Measurements from ENCODE around the gene ADAMTSL3. TPM values are rescaled to one million over a fixed set of nuclear protein-coding genes. Genes with fewer than 3 reads are reported as not detected.

Gene ADAMTSL3
- total RNA-seq, 1 donor from 2014 or later, result 22.2 TPM

DNA sequence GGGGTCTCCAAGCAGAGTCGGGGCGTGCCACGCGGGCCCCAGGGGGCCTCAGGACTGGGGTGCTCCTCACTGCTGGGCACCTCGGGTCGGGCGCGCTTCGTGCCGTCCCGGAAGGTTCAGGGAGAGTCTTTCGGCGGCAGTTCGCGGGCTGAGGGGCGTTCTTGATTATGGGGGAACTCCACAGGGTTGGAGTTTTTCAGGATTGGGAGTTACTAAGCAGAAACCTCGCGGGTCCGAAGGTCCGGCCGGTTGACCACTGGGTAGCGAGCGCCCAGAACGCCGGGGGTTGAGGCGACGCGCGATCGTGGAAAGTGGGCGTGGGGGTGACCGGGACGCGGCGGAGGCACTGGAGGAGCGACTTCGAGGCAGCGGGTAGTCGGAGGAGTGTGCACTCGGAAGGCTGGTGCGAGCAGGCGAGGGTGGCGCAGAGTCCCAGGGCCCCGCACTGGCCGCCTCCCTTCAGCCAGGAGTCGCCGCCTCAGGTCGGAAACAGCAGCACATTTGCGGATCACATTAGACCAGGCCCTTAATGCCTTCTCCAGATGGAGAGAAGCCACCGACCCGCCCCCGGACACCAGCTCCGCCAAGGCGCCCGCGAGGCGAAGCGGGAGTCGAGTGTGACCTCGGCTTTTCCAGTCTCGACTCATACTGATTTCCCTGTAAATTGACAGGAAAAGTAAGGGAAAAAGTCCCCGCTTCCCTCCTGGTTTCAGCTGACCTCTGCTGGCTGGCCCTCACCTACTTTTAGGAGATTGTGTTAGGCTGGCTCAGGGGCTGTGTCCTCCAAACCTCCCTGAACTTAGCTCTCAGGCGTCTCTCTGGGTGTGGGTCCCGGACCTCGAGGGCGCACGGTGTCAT lies 685 bp downstream of the ADAMTSL3 start:
- peak in 1 of 2 donors; percentile 33 for DNase-seq (ENCODE audit: low read depth in 2 of 2)

DNA sequence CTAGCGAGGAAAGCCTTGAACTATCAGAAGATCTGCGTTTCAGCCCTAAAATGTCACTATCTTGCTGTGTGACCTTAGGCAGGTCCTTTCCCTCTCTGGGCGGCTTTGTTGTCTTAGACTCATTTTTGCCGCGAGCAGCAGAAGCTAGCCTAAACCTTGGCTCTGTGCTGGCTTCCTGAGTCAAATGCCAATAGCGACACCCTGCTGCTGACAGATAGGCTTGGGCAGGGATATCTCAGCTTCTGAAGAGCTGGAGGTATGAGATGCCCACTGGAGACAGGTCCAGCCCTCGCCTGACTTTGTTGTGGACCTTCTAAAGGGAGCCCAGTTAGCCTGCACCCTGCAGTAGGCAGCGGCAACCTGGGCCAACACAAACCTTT lies 1.3 kb downstream of the ADAMTSL3 start:
- DNase-seq (ENCODE audit: low read depth in 2 of 2), result no peak

DNA sequence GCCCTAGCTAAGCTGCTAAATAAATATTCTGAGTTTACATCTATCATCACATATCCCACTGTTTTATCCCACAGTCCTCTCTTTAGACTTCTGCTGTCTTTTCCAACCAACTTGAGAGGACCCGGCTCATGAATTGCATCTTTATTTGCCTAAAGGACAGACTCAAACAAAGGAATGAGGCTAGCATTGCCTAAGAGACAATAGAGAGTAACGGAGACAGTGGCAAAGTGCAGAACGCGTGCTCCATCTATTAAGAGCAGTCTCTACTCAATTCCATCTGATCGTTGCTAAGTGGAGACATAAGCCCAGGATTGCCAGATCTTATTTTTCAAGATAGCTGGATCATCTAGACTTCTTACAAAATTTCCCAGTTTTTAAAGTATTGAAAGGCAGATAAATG lies 2.3 kb downstream of the ADAMTSL3 start:
- DNase-seq (ENCODE audit: low read depth in 2 of 2), result no peak

DNA sequence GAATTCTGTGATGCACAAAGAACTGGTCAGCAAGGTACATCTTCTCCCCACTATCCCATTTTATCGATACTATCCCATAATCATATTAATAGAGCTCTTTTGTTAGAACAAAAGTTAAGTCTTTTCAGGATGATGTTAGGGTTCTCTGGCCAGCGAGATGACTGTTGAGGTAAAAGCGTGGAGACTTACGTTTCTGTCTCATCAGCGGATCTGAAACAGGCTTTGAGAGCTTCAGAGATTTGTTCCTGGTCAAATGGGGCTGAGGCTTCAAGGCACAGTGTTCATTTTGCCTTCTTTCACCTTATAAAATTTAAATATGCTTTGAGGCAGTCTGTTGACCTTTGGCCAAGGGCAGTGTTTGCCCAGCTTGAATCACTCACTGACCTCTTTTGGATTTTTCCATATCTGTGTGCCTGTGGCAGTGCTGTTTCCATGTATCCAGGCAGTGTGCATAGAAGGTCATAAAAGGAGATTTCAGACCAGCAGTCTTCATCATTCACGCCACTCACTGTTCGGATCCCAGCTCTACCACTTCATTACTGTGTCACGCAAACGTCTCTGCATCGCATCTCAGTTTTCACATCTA lies 3.1 kb downstream of the ADAMTSL3 start:
- DNase-seq (ENCODE audit: low read depth in 2 of 2), result no peak

DNA sequence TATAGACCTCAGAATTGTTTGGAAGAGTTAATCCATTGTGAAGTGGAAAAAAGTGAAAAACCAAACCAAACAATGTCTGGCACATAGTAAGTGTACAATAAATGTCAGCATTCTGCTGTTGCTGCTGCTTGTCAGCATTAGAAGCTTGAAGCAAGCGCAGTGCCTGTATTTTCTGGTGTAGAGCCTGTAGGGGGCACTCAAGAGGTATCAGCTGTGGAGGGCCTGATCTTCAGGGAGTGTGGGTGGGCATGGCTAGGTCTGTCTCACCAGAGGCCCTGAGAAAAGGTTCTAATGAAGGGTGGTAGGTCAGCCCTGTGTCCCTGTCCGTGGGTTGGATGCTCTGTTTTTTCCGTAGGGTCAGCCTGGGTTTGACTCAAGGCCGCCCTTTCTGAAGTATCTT lies 3.6 kb downstream of the ADAMTSL3 start:
- DNase-seq (ENCODE audit: low read depth in 2 of 2), result peak in 1 of 2 donors; percentile 50

DNA sequence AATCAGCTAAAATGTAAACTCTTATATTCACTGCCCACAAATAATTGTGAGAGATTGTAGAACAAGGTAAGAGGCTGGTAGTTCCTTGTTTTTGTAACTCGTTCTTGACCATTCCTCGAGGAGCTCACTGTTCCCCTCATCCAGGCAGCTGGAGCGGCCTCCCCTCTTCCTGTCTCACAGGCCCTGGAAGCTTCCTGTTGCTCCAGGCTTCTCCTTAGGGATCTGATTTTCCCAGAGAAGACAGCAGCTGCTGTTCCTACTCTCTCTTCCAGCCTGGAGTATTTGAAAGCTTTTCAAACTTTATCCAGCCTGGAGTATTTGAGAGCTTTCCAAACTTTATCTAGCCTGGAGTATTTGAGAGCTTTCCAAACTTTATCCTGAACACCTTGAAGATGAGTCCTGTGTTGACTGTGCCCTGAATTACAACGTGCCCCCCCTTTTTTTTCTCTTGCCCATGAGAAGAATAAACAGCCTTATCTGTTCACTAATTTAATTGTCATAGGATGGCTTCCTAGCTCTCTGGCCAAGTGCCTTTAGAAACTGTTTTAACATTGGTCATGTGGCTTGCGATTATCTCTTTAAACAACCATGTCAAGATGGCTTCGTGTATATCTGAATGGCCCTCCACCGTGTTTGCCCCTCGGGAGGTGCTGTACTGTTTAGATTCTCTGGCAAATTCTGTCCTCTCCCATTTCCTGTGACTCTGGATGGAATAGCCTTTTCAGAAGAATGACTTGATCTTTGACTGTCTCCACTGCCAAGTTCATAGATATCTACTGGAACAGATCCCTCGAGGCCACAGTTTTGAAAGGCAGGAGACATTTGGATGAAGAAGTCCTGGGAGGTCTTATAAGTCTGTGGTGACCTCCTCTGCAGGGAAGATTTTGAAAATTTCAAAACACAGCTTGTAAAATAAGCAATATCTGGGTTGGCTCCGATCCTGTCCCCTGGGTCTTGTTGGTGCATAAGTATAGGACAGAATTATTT lies 4.8 kb downstream of the ADAMTSL3 start:
- no peak for DNase-seq (ENCODE audit: low read depth in 2 of 2)

DNA sequence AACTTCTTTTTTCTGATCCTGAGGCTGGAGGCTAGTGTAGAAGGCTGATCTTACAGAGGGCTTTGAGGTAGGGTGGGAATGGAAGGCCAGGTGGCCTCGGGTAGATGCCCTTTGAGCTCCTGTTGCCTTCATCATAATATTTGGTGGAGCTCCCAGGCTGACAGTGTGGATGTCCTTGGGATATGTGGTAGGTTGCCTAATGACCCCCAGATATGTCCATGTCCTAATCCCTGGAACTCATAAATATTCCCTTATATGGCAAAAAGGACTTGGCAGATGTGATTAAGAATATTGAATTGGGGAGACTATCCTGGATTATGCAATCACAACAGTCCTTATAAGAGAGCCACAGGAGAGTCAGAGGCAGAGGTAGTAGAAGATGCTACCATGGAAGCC lies 5.5 kb downstream of the ADAMTSL3 start:
- DNase-seq (ENCODE audit: low read depth in 2 of 2), result no peak

DNA sequence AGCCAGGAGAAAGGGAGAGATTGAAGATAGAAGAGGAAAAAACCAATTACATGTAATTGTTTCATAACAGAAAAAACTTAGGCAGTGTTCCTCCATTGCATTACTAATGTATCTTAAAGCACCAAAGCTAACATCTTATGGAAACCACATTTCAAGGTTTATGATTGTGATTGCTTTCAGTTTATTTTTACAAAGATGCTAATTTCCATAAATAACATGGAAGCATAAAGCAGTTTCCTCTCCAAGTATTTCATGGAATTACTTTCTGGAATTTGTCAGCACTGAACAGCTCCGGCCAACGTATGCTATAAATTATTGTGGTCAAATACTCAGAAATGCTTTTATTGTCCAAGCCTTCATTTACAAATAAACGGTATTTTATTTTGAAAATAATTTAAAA lies 11.6 kb downstream of the ADAMTSL3 start:
- no peak for DNase-seq (ENCODE audit: low read depth in 2 of 2)

DNA sequence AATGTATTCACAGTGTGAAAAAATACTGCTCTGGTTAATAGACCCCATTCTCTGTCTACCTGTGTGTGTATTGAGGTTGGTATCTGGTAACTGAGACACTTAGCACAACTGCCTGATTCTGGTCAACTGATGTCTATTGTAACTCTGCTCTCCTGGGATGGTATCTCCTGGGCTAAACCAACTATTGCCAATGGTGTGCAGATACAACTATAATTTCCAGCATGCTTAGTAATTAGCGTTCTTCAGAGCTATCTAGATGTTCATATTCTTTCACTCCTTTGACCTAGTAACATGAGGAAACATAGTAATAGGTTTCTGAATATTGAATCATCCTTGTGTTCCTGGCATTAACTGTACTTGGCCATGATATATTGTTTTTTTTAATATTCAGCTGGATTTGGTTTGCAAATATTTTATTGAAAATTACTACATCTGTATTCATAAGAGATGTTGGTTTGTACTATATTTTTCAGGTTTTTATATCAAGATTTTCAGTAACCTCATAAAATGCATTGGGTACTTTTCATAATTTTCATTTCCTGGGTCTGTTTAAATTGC lies 16.8 kb downstream of the ADAMTSL3 start:
- DNase-seq (ENCODE audit: low read depth in 2 of 2), result no peak

DNA sequence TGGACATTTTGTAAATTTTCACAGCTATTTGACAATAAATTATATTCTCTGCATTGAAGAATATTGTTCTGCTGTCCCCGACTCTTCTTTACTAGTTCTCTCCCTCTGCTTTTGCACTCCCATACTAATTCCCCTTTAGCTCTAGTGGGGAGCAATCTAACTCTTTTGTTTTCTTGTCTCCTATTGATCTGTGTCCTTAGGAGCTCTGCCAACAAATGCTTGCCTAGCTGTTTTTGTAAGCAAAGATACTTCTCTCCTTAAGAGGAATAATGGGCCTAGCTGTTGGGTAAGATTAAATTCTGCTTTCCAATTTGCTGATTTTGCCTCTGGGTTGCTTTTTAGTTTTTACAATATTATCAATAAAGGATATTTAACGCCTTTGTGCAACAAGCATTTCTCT lies 17.7 kb downstream of the ADAMTSL3 start:
- no peak for DNase-seq (ENCODE audit: low read depth in 2 of 2)

DNA sequence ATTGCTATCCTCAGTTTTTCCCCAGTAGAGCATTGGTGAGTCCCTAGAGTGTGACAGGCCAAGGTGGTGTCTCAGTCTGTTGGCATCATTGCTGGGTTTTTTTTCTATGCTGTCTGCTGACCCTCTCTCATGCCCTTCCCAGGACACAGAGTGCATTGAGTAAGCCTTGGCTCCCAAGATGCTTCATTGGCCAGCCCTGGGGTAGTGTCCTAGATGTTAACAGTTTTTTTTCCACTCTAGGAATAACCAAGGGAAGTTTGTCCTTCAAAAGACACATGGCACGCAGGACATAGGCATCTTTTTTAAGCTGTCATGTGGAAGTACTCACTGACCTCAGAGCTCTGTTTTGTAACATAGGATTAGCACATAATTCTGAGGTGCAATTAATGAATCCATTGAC lies 19.5 kb downstream of the ADAMTSL3 start:
- no peak for DNase-seq (ENCODE audit: low read depth in 2 of 2)

DNA sequence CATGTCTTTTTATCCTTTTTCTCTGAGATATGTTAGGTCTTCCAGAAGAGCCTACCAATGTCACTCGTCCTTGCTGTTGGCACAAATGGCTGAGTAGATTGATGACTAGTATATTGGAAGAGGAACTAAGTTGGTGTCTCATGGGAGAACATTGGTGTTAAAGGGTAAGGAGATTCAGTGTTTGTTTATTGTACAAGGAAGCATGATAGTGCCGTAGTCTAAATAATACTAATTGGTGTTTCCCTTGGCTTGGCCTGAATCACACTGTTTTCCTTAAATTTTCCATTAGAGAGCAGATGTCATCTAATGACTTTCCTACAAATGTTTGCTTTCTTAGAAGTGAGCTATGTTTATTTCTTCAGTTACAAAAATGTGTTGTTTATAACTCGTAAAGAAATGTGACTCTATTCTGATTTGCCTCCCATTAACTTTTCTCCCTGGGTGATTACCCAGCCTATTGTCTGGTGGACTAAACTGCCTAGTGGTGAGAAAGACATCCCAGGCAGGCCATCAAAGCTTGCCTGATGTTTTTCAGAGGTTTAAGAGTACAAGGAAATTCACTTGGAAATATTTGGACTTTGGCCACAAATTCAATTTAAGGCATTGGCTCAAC lies 28.7 kb downstream of the ADAMTSL3 start:
- no peak for DNase-seq (ENCODE audit: low read depth in 2 of 2)

DNA sequence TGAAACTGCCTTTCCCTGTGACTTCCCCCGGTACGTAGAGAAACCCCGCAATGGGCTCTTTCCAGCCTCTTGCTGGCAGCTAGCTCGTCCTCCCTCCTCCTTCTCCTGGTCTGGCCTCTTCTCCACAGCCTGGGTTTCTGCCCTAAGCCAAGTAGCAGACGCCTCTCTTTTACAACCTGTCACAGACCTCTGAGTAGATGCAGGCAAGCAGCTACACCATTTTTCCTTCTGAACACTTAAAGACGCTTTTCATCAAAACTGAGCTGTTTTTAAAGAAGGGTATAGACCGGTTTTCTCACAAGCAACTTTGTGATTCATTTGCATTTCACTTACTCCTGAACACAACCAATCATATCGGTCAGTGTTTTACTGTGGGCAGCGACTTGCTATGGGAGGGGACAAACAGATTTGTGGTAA lies 32.0 kb downstream of the ADAMTSL3 start:
- no peak for DNase-seq (ENCODE audit: low read depth in 2 of 2)

DNA sequence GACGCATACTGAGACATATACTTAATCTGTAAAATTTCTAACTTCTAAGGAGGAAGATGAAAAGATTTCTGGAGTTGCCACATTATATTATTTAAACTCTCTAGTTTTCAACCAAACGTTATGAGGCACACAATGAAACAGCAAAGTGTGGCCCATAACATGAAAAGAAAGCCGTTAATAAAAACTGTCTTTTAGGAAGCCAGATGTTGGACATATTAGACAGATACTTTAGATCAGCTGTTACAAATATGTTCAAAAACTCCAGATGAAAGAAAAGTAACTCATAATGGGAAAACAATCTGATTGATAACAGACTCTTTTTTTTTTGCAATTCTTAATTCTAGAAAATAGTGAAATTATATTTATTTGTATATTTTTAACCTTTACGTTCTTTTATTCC lies 34.3 kb downstream of the ADAMTSL3 start:
- DNase-seq (ENCODE audit: low read depth in 2 of 2), result no peak

DNA sequence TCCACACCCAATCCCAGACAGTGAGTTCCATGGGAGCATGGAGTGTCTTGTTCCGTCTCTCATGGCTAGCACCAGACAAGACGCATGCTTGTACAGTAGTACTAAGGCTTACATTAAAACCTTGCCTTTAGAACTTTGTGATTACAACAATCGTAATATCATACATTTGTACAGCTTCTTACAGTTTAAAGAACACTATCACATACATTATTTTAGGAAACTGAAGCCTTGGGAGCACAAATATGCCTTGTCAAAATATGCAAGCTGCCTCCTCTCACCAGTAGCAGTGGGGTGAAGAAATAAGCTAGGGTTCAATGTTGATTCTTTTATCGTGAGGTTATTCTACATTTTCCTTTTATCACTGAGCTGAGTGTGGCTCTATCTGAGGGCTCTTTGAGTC lies 36.8 kb downstream of the ADAMTSL3 start:
- DNase-seq (ENCODE audit: low read depth in 2 of 2), result no peak

DNA sequence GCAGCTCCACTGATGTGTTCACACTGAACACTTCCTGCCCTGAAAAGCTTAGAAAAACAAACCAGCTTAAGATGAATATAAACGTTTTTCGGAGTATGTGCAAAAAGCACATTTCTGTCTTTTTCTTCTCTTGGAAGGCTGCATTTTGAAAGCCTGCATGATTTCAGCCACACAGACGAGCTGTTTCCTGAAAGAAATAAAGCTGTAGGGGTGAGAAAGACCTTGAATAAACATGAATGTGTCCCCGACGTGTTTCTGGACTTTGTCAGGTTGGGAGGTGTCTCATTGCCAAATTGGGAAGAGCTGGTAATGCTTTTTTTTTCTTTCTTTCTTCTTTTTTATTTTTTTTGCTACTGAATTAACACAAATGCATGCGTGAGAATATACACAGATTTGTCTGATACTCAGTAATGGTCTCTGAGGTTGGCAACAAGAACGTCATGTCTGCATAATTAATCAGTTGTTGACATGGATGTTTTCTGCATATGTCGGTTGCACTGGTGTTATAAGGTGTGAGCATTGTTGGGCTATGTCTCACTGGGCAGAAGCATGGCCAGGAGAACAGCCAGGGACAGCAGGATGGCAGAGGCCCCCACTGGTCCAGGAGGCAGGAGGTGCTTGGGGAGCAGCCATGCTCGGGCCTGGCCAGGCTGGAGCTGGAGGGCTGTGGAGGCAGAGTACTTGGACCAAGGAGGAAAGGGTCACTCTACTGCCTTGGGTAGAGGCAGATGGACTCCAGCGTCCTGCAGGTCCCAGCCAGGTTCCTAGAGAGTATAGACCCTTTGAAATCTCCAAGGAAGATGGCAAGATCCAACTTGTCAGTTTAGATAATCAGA lies 39.0 kb downstream of the ADAMTSL3 start:
- DNase-seq (ENCODE audit: low read depth in 2 of 2), result peak in 1 of 2 donors; percentile 58

DNA sequence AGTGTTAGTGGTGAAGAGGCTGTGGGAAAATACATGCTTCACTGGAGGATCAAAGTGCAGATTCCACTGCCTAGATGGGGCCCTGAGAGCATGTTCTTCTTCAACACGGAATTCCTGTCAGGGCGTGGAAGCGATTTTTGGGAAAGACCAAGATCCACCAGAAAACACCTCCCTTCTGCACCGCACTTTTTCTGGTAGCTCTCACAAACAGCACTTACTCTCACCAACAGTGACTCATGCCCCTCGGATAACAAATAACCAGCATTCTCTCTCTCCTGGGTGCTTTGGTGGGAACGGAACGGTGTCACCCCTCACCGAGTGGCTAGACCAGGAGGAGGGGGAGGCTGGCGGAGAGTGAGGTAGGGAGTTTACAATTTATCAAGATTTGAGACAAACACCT lies 40.1 kb downstream of the ADAMTSL3 start:
- DNase-seq (ENCODE audit: low read depth in 2 of 2), result peak; percentile 71 to 93

DNA sequence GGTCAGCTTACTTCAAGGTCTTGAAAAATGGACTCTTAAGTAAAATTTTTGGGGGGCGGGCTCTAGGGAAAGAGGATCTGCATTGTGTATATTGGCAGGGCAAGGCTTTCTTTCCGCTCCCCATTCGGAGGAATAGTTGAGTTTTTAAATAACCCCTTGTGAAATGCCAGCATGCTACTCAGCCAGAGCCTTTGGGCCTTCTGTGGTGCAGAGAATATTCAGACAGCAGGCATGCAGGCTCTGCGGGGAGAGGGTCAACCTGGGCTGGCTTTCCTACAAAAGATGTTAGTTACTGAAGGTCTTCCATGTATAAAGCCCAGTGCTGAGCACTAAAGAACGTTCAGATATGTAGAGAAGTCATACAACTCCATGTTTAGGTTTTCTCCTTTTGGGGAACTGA lies 40.6 kb downstream of the ADAMTSL3 start:
- peak in 1 of 2 donors; percentile 16 for DNase-seq (ENCODE audit: low read depth in 2 of 2)

DNA sequence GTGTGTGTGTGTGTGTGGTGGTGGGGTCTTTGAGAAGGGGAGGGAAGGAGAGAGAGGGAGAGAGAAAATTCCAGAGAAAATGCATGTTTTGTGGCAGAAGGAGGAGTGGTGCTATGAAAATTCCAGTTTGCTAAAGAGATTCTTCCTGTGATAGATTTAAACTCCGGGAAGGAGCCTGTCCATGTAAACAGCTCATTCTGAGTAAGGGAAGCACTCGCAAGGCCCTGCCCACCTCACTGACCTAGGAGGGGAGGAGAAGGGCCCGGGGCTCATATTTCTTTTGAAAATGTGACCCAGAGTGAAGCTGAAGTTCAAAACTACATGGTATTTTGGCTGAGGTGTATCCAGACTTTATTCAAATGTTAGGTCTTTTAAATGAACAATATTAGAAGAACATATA lies 41.3 kb downstream of the ADAMTSL3 start:
- DNase-seq (ENCODE audit: low read depth in 2 of 2), result peak in 1 of 2 donors; percentile 64

DNA sequence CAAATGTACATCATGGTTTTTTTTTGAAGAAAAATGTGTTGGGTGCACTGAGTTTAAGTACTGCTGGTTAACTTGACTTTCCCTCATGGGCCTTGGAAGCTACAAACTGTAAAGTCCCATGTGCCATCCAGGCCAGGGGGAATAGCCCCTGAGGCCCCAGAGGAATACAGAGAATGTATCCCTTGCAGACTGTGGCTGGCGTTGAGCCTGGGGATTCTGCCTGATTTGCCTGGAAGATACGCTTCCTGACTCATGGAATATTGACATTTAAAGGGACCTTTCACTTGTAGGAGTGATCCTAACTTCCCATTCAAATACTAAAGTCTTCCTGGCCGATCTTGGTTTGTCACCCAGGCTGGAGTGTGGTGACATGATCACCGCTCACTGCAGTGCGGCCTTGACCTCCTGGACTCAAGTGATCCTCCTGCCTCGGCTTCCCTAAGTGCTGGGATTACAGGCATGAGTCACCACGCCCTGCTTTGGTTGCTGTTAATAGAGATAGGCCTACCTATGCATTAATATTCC lies 42.0 kb downstream of the ADAMTSL3 start:
- peak in 1 of 2 donors; percentile 65 for DNase-seq (ENCODE audit: low read depth in 2 of 2)

Data from dermis microvascular lymphatic vessel endothelial cell (primary cell).